KMS-11 (cell line): Measurements from ENCODE around the gene C4orf33.
"Not testable (repeated sequence)": the region's sequence is repeated elsewhere in the genome, so short reads cannot be mapped to it uniquely, and the experiment has no call there.

Experiments
- H2AFZ ChIP-seq: fragments of 200-600 bp; sonication (generic); 2 replicates; pipeline ENCODE4 v1.6.1; 2016; ENCODE audit warnings: antibody characterized with exemption, mixed run types, low read depth
- H3K27ac ChIP-seq: fragments of 200-600 bp; sonication (generic); 2 replicates; pipeline ENCODE4 v1.6.1; 2016; ENCODE audit warnings: mild to moderate bottlenecking, mixed run types
- H3K27me3 ChIP-seq: fragments of 200-600 bp; sonication (generic); 2 replicates; pipeline ENCODE4 v1.6.1; 2017; ENCODE audit warnings: mild to moderate bottlenecking, low read depth, mixed run types, moderate library complexity; ENCODE audit not compliant: insufficient read depth
- H3K36me3 ChIP-seq: fragments of 200-600 bp; sonication (generic); 2 replicates; pipeline ENCODE4 v1.6.1; 2017; ENCODE audit warnings: mild to moderate bottlenecking, mixed run types; ENCODE audit not compliant: insufficient read depth
- H3K4me1 ChIP-seq: fragments of 200-600 bp; sonication (generic); 2 replicates; pipeline ENCODE4 v1.6.1; 2016; ENCODE audit warnings: mild to moderate bottlenecking, low read depth, mixed run types; ENCODE audit not compliant: poor library complexity, severe bottlenecking
- H3K4me2 ChIP-seq: fragments of 200-600 bp; sonication (generic); 2 replicates; pipeline ENCODE4 v1.7.0; 2016; ENCODE audit warnings: mild to moderate bottlenecking, mixed run types
- H3K4me3 ChIP-seq: fragments of 200-600 bp; sonication (generic); IDR thresholded peaks from 2 replicates; pipeline ENCODE4 v1.6.1; 2017; ENCODE audit warnings: low read depth, low read length, mixed read lengths; ENCODE audit not compliant: insufficient read depth
- H3K79me2 ChIP-seq: fragments of 200-600 bp; sonication (generic); 2 replicates; pipeline ENCODE4 v1.6.1; 2016; ENCODE audit warnings: low read depth, mixed run types; ENCODE audit not compliant: insufficient read depth
- H3K9ac ChIP-seq: fragments of 200-600 bp; sonication (generic); 2 replicates; pipeline ENCODE4 v1.6.1; 2016; ENCODE audit warnings: mild to moderate bottlenecking, mixed run types
- H4K20me1 ChIP-seq: fragments of 200-600 bp; sonication (generic); 2 replicates; pipeline ENCODE4 v1.6.1; 2016; ENCODE audit warnings: mild to moderate bottlenecking, mixed run types; ENCODE audit not compliant: insufficient read depth
- CTCF ChIP-seq: fragments of 200-600 bp; sonication (generic); conservative IDR thresholded peaks from 2 replicates; pipeline ENCODE4 v1.6.1; 2017; ENCODE audit warnings: low read depth, mild to moderate bottlenecking, antibody characterized with exemption, low read length, moderate library complexity, mixed read lengths

Gene C4orf33

GRCh38 chr4:129064717-129065116, 31.2 kb upstream of the C4orf33 start:
- Histone ChIP-seq H3K4me1 (peaks cover 9% of the 10 kb centered on the region), H3K4me2 (no peak overlapping the region), H3K27ac (no peak overlapping the region), H3K27me3 (no peaks in the 10 kb centered on the region), H3K9ac (no peak overlapping the region), H3K4me3 (no peak overlapping the region), H4K20me1 (no peaks in the 10 kb centered on the region), H3K36me3 (no peaks in the 10 kb centered on the region; the same call in 1 of the 2 replicates), H3K79me2 (no peaks in the 10 kb centered on the region), H2AFZ (no peak overlapping the region)
- no peak for TF ChIP-seq CTCF

- not testable (repeated sequence) for H3K27ac ChIP-seq, H3K27me3 ChIP-seq, H2AFZ ChIP-seq, H3K4me1 ChIP-seq, H3K4me2 ChIP-seq, H3K9ac ChIP-seq, H3K4me3 ChIP-seq, H3K79me2 ChIP-seq, H4K20me1 ChIP-seq, H3K36me3 ChIP-seq
Observed at GRCh38 chr4:129069537-129069936, 26.4 kb upstream of the C4orf33 start.

GRCh38 chr4:129077326-129077725, 18.6 kb upstream of the C4orf33 start:
- H3K79me2 ChIP-seq, result peaks cover 3% of the 10 kb centered on the region; the same call in 1 of the 2 replicates
- no peak for TF ChIP-seq CTCF
- no peak overlapping the region for H3K9ac ChIP-seq
- H3K4me1 ChIP-seq, result peaks cover 2% of the 10 kb centered on the region
- H3K4me3 ChIP-seq, result no peak overlapping the region
- no peak overlapping the region for H2AFZ ChIP-seq
- no peak overlapping the region for H3K4me2 ChIP-seq
- no peaks in the 10 kb centered on the region for H4K20me1 ChIP-seq
- H3K36me3 ChIP-seq, result peaks cover 6% of the 10 kb centered on the region; the same call in 1 of the 2 replicates
- no peaks in the 10 kb centered on the region for H3K27me3 ChIP-seq
- H3K27ac ChIP-seq, result no peak overlapping the region

- H2AFZ ChIP-seq, result no peak overlapping the region
- H3K4me1 ChIP-seq, result peaks cover 7% of the 10 kb centered on the region
- H3K79me2 ChIP-seq, result peaks cover 28% of the 10 kb centered on the region
- no peaks in the 10 kb centered on the region for H3K27me3 ChIP-seq
- no peak for TF ChIP-seq CTCF
- no peak overlapping the region for H3K4me3 ChIP-seq
- no peaks in the 10 kb centered on the region for H4K20me1 ChIP-seq
- peaks cover 12% of the 10 kb centered on the region for H3K36me3 ChIP-seq
- no peak overlapping the region for H3K27ac ChIP-seq
- no peak overlapping the region for H3K9ac ChIP-seq
- no peak overlapping the region for H3K4me2 ChIP-seq
Observed at GRCh38 chr4:129080129-129080528, 15.8 kb upstream of the C4orf33 start.

DNA sequence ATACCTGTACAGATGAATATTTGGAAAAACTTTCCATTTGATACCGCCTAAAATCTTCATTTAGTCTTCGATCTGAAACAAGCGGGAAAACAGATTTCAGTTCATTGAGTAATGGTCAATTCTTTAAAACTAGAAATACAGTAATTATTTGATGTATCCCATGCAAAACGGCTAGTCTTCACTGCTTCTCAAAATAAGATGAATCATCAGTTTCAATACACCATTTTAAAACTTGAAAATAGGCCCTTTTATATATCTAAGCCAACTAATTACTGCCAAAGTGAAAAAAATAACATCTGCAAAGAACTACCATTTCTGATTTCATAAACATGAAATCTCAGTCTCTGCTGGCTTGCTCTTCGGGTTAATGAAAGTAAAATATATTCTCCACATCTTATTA, 13.7 kb upstream of the C4orf33 start:
- no peaks in the 10 kb centered on the region; the same call in 1 of the 2 replicates for H4K20me1 ChIP-seq
- H3K36me3 ChIP-seq, result peaks cover 12% of the 10 kb centered on the region
- H2AFZ ChIP-seq, result no peak overlapping the region
- TF ChIP-seq CTCF, result no peak
- H3K9ac ChIP-seq, result no peak overlapping the region
- peaks cover 50% of the 10 kb centered on the region for H3K79me2 ChIP-seq
- H3K27me3 ChIP-seq, result no peaks in the 10 kb centered on the region
- H3K4me3 ChIP-seq, result no peak overlapping the region
- H3K4me2 ChIP-seq, result no peak overlapping the region
- peaks cover 7% of the 10 kb centered on the region for H3K4me1 ChIP-seq
- H3K27ac ChIP-seq, result no peak overlapping the region
